GM21447 (cell line): ENCODE measurements around the gene NEUROD6.

Source experiments
- ATAC-seq: cut with Tn5 transposase; IDR thresholded peaks from one replicate; pipeline ENCODE4 v1.9.1; 2021; ENCODE audit not compliant: unreplicated experiment

The NEUROD6 gene

GRCh38 chr7:31335161-31335856, 5.2 kb downstream of the NEUROD6 start:
- ATAC-seq, result no peak

DNA sequence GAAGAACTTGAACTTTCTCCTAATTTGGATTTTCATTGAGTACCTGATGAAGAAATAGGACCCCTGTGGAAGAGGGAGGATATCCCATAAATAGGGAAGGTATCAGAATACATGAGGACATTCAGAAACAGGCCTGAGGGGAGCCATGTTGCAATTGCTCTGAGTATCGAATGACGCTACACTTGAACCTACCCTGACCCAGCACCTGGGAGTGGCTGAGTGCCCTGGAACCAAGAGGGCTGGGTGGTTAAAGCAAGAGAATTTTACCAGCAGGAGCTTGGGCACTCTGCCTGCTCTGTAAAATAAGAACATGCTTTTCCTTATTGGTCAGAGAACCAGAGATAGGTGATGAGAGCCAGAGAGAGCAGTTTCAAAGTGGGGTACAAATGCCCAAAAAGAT, 7.2 kb downstream of the NEUROD6 start:
- ATAC-seq, result no peak

GRCh38 chr7:31327071-31327470, 13.5 kb downstream of the NEUROD6 start:
- no peak for ATAC-seq

DNA sequence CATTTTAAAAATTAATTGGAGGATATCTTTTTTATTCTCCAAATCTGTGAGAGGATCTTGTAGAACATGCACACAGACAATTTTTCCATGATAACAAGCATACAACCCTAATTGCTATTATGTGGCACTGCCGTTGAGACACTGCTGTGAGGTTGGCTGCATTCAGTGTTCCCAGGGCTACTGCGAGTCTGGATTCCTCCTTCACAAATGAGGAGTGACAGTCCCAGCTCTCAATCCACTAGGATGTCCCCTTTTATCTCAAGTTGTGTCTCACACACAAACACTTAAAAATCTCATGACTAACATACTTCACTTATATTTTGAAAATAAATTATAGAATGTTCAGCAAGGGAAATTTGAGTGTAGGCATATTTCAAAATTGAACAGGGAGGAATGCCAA, 14.1 kb downstream of the NEUROD6 start:
- no peak for ATAC-seq

- no peak for ATAC-seq
Observed at GRCh38 chr7:31323101-31323500, 17.4 kb downstream of the NEUROD6 start.

- ATAC-seq, result no peak
Observed at GRCh38 chr7:31320675-31321074, 19.9 kb downstream of the NEUROD6 start.

DNA sequence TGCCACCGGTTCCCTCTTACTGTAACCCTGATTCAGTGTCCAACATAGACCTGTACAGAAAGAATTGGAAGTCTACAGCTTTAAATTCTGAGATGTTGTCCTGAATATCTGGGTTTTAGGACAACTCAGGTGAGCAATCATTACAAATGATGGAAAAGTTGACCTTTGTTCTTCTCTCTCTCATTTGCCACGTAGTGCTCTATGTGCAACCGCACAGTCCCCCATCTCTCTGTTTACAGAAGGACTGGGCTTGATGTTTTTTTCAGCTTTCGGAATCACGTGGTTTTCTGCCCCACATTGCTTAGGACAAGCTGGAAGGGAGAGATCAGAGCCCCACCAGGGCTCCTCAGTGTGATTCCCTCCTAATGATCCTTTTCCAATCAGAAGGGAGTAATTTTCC, 22.2 kb downstream of the NEUROD6 start:
- ATAC-seq, result no peak

GRCh38 chr7:31316876-31317275, 23.6 kb downstream of the NEUROD6 start:
- no peak for ATAC-seq

DNA sequence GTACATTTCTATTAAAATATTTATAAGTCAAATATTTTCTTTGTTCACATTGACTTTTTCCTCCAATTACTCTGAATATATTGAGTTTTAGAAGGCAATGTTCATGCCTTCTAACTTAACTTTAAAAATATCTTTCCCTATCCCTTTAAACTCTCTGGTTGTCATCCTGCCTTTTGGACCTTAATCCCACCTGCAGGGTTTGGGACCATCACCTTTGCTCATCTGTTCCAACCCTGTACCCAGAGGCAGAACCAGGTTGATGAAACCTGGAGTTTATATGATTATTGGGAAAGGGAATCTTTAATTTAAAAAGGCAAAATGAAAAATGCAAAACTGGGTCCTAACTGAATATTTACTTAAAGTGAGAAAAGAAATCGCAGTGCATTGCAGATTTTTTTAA, 24.8 kb downstream of the NEUROD6 start:
- ATAC-seq, result no peak

GRCh38 chr7:31314781-31315180, 25.7 kb downstream of the NEUROD6 start:
- ATAC-seq, result no peak

GRCh38 chr7:31312889-31313288, 27.6 kb downstream of the NEUROD6 start:
- no peak for ATAC-seq

GRCh38 chr7:31311552-31311951, 29.0 kb downstream of the NEUROD6 start:
- no peak for ATAC-seq

DNA sequence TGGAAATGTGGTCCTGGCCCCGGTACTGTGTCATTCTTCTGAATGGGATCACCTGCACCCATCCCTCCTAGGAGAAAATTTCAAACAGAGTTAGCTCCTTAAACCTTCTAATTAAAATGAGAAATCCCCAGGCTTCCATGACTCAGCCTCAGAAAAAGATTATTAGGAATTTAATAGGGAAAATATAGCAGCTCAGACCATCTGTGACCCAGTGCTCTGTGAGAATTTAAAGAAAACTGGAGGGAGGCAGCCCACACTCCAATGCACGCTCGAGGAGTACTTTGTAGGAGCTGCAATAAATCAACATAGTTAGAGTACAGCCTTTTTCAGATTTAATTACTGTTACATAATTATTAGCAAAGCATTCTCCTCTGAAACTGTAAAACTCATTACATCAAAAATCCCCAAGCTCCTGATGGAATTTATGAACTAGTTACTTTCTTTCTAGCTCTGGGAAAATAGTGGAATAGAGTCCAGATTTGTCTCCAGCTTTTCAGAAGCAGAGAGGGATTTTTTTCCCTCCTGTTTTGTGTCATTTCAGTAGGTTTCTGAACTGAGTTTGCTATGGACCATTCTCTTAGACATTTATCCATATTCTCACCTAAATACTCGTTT, 30.1 kb downstream of the NEUROD6 start:
- ATAC-seq, result no peak

DNA sequence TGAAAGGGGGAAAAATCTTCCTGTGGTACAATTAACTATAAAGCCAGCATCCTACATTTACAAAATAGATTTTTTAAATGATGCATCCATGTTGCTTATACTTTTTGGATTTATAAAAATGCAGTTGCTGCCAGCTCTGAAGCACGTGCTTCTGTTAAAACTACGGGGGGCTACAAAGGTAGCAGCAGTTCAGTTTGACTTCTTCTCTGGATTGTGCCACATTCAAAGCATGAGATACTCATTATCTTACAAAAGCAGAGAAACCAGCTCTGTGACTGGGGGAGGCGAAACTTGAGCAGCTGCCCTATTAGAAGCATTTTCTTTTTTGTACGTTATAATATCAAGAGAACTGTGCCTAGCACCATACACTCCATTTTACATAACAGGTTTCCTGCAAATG, 31.1 kb downstream of the NEUROD6 start:
- ATAC-seq, result no peak

- no peak for ATAC-seq
Observed at GRCh38 chr7:31308652-31309051, 31.9 kb downstream of the NEUROD6 start.

GRCh38 chr7:31307972-31308371, 32.6 kb downstream of the NEUROD6 start:
- ATAC-seq, result no peak

DNA sequence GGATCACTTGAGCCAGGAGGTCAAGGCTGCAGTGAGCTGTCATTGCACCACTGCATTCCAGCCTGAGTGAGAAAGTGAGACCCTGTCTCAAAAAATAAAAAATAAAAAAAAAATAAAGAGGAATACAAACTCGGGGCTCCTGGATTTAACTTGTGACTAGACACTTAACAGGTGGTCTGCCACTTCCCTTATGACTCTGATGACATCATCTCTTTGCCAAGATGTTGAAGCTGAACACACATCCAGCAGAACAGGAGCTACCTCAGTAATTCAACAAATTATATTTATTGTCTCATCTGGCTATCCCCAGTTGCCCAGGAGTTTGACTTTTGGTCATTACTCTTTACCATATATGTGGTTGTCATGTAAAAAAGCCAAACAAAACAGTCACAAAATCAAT, 35.3 kb downstream of the NEUROD6 start:
- no peak for ATAC-seq

DNA sequence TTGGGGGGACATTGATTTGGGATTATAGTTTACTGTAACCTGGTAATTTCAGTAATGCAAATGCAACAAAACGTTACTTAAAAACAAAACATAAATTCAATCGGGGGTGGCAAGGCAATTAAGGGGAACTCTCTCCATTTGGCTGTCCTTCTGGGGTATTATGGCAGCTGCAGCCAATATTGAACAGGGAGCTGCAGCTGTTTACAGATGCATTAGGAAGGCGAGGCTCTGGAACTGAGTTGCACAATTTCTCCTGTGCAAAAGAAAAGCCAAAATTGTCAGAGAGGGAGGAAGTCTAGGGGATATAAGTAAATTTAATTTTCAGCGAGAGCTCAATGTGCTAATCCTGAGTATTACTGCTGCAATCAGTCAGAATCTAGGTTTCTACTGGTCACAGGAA, 36.1 kb downstream of the NEUROD6 start:
- ATAC-seq, result no peak

- no peak for ATAC-seq
Observed at GRCh38 chr7:31302356-31302755, 38.2 kb downstream of the NEUROD6 start.

GRCh38 chr7:31299336-31299735, 41.2 kb downstream of the NEUROD6 start:
- ATAC-seq, result no peak

- no peak for ATAC-seq
Observed at GRCh38 chr7:31290601-31291000, 49.9 kb downstream of the NEUROD6 start.
